NCI-H146 (cell line): ENCODE results near the gene PRPF19.
"Not testable (repeated sequence)": the region's sequence is repeated elsewhere in the genome, so short reads cannot be mapped to it uniquely, and the experiment has no call there.

Experiments used
- DNase-seq: peaks from one replicate; lab custom pipeline; 2025; lab: John Stamatoyannopoulos, UW

Gene PRPF19

DNA sequence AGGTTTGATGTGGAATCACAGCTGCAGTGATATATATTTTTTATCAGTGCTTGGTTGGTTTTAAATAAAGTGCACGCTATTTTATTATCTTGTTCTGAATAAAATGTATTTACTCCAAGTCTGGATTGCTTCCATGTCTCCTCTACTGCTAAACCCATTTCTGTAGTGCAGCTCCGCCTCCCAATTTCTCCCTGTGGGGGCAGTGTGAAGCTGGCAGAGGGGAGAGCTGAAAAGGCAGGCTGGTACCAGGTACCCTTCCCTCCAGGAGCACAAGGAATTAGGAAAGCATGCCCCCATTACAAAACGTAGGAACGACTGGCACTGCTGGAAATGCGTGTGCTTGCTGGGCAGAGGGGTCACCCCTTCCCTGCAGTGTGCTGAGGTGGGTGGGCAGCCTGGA lies 16.9 kb upstream of the PRPF19 start:
- no peak for DNase-seq

GRCh38 chr11:60922906-60923305 lies 16.5 kb upstream of the PRPF19 start:
- DNase-seq: no peak

DNA sequence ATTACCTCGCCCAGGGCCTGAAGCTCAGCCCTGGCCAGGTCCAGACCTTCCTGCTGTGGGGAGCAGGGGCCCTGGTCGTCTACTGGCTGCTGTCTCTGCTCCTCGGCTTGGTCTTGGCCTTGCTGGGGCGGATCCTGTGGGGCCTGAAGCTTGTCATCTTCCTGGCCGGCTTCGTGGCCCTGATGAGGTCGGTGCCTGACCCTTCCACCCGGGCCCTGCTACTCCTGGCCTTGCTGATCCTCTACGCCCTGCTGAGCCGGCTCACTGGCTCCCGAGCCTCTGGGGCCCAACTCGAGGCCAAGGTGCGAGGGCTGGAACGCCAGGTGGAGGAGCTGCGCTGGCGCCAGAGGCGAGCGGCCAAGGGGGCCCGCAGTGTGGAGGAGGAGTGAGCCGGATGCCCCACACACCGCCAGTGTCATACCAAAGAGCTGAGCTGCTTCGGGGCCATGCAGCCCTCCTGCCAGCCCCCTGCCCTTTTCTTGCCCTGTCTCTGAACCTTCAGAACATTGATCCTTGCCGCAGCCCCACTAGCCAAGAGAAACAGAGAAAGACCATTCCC lies 15.5 kb upstream of the PRPF19 start:
- no peak for DNase-seq

- DNase-seq: no peak
Measured at GRCh38 chr11:60921259-60921658, 14.9 kb upstream of the PRPF19 start.

- DNase-seq: no peak
Measured at GRCh38 chr11:60919956-60920355, 13.6 kb upstream of the PRPF19 start.

DNA sequence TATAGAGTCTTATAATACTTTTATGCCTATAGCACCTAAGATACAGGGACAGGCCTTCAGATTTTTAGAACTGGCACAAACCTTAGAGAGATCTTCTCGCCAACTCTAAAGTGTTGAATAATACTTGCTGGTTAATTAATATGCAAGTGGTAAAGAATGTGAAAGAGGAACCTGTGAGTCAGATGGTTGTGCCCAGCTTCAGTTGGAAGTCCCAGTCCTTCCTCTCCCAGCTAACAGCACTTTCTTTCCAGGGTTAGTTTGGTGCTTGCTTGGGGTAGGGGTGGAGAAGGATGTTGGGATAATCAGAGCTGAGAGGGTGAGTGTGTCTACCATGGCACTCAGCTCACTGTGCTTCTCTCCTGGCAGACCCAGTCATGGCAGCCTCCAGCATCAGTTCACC lies 12.9 kb upstream of the PRPF19 start:
- no peak for DNase-seq

GRCh38 chr11:60918939-60919265 lies 12.5 kb upstream of the PRPF19 start:
- DNase-seq: no peak

DNA sequence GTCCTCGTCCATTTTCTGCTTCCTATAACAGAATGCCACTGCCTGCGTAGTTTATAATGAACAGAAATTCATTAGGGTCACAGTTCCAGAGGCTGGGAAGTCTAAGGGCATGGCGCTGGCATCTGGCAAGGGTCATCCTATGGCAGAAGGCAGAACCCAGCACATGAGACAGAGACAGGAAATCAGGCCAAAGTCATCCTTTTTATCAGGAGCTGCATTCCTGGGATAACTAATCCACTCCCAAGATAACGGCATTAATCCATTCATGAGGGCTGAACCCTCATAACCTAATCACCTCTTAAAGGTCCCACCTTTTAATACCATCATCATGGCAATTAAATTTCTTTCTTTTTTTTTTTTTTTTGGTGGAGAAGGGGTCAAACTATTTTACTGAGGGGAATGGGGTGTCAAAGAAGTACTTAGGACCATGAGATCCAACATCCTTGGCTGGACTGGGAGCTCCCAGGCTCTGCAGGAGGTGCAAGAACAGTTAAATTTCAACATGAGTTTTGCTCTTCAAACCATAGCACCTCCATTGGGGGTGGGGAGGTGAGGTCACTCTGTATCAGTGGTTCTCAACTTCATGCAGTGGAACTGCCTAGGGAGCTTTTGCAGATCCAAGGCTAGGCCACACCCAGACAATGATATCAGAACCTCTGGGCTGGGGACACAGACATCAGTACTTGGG lies 12.0 kb upstream of the PRPF19 start:
- DNase-seq: no peak

- no peak for DNase-seq
Measured at GRCh38 chr11:60917267-60917666, 10.9 kb upstream of the PRPF19 start.

- no peak for DNase-seq
Measured at GRCh38 chr11:60916669-60917206, 10.4 kb upstream of the PRPF19 start.

DNA sequence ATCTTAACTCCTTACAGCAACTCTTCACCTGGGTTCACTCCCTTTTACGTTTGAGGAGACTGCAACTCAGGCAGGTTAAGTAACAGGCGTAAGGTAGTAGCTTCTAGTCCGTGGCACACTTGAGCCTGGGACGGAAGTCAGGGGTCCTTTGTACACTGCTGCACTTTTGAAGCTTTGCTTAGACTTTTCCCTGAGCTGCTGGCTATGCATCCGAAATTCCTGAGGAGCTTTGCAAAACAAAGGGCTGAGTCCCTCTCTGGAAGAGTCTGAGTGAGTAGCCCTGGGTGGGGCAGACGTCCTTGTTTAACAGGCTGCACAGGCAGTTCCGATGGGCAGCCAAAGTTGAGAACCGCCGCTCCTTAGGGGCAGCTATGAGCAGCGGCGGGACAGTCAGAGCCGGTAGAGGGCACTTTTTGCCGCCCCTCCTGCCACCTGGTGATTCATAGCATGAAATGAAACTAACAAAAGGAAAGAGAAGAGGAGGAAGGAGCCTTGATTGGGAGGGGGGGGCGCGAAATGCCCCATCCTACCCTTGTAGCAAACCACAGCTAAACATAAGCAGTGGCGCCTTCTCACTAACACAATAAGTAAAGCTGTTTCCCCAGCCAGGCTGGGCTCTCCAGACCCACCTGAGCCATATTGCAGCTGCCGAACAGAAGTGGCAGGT lies 9.0 kb upstream of the PRPF19 start:
- DNase-seq: no peak

- DNase-seq: peak; percentile 45
Measured at GRCh38 chr11:60914633-60915247, 8.4 kb upstream of the PRPF19 start.

DNA sequence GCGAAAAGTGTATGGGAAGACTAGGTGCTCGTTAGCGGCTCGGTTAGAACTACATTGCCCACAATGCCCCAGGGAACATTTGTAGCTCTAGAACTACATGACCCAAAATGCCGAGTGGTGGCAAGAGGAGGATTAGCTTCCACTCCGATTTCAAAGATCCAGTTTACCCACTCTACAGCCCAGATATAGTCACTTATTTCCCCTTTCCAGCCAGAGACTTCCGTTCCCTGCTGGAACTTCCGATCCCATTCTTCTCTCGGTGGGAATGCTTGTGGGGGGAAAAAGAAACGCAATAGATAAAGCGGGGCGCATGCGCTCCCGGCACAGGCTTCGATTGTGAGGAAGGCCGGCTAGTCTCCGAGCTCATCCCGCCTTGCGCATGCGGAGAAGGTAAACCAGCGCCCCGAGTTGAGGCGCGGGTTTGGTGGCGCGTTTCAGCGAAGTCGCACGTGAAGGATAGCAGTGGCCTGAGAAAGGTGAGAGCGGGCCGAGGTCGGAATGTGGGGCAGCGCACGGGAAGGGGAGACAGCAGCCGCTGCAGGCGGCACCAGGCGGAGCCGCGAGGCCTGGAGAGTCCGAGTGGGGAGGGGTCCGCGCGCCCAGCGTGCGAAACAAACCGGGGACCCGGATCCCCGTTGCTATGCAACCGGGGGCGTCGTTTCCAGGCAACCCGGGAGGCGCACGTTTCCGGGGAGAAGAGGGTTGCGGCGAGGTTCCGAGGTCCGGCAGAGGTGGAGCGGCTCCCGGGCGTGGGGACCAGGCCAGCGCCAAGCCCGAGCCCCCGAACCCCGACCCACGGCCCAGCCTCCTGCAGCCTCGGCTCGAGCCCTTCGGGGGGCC lies 7.6 kb upstream of the PRPF19 start, which contains the start of gene TMEM109:
TSS of gene TMEM109 (plus strand) at position 366 of the 840 bp plus-strand sequence. CDS start 5,536 bp downstream, outside the sequence.
- peak; percentile 93 for DNase-seq

DNA sequence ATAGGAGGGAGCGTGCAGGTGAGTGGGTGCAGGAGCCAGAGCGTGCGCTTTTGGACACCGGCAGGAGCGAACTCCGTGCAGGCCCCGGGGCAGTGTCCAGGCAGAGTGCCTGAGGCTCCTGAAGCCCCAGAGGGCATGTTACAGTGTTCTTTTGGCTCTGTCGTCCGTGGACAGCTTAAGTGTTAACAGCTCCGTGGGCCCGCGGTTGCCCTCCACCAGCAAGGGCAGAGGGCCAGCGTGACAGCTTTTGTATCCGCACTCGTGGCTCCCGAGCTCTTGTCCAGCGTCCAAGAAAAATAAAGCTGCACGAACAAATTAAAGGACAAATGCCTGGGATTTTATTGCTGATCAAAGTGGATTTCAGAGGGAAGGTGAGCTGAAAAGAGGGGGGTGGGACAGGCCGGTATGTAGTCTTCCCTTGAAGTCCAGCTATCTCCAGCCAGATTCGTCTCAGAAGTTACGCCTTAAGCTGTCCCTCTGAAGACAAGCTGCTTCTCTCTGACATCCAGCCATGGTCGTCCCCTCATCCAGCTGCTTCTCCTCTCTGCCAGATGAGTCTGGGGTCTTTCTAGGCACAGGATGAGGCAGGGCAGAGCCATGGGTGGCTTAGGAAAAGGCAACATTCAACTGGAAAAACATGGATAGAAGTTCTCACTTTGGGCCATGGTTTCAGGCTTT lies 6.6 kb upstream of the PRPF19 start:
- DNase-seq: no peak

- peak; percentile 66 for DNase-seq
Measured at GRCh38 chr11:60912223-60912850, 6.0 kb upstream of the PRPF19 start.

DNA sequence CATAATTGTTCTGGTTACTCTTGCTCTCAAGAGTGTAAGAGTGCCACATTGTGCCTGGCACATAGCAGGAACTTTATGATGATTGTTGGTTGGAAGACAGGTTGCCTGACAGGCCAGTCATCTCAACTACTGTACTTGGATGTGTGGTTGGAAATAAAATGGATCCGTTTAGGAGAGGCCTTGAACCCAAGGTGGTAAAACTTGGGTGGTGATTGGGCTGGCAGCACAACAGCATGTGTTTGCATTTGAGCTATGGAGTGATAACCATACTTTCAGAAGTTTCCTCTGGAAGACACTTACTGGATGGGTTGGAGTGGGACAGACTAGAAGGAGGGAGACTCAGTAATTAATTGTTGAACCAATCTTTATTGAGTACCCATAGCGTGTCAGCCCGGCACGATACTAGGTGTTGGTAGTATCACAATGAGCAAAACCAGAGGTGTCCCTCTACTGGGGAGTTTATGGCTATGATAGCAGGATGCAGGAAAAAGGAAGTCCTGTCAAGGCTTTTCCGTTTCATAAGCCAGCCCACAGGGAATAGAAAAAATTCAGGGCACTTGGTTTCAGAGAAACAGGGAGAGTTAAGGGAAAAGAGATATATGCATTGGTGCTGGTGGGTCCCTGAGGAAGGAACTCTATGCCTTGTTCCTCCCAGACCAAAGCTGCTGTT lies 4.5 kb upstream of the PRPF19 start:
- DNase-seq: no peak

GRCh38 chr11:60910281-60910687 lies 3.9 kb upstream of the PRPF19 start:
- DNase-seq: no peak

- not testable (repeated sequence) for DNase-seq
Measured at GRCh38 chr11:60909680-60910280, 3.4 kb upstream of the PRPF19 start.

DNA sequence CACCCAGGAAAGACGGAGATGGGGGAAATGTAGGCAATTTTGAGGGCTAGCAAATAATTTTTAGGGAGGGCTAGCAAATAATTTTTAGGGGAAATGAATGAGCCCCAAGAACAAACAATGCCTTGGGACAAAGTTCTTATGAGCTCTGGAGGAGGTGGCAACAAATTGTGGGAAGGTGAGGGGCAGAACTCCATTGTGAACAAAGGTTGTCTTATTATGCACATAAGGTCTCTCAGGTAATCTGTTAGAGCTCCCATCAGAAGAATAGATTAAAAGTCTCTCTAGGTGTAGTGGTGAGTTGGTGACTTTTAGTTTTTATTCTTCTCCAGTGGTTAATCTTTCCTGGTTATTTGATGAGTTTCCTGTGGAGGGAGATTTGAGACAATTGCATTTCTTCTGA lies 2.4 kb upstream of the PRPF19 start:
- no peak for DNase-seq
